ENCODE measurements around the gene UBE2J1.

The UBE2J1 gene

GRCh38 chr6:89287351-89288028 is 65.0 kb downstream of the UBE2J1 start:
- no peak for DNase-seq (ENCODE audit: low read depth)

GRCh38 chr6:89286516-89286915 is 66.0 kb downstream of the UBE2J1 start:
- DNase-seq (ENCODE audit: low read depth): no peak

GRCh38 chr6:89284963-89285735 is 67.4 kb downstream of the UBE2J1 start:
- no peak for DNase-seq (ENCODE audit: low read depth)

GRCh38 chr6:89284081-89284480 is 68.4 kb downstream of the UBE2J1 start:
- DNase-seq (ENCODE audit: low read depth): no peak

- no peak for DNase-seq (ENCODE audit: low read depth)
These were observed 69.8 kb downstream of the UBE2J1 start for GRCh38 chr6:89282749-89283148.

GRCh38 chr6:89281779-89282246 is 70.7 kb downstream of the UBE2J1 start:
- DNase-seq (ENCODE audit: low read depth): no peak

GRCh38 chr6:89278956-89279355 is 73.6 kb downstream of the UBE2J1 start:
- DNase-seq (ENCODE audit: low read depth): no peak
